GM12892 (cell line): ENCODE data around the gene ADSS1.

Experiments
- POLR2A ChIP-seq: IDR thresholded peaks from 2 replicates; pipeline ENCODE4 v1.6.1; 2011; ENCODE audit warnings: low read depth, low read length, control low read depth
- TAF1 ChIP-seq: IDR thresholded peaks from 2 replicates; pipeline ENCODE4 v1.6.1; 2011; ENCODE audit warnings: low read depth, mild to moderate bottlenecking, control low read depth, low read length, borderline replicate concordance

- no peak for TF ChIP-seq TAF1
- TF ChIP-seq POLR2A, result no peak
Measured at GRCh38 chr14:104734051-104734587, 10.1 kb downstream of the ADSS1 start.
